C4-2B (cell line): ENCODE measurements around the gene PCSK5.

Experiments used
- ZFX ChIP-seq: fragments of 450-650 bp; IDR thresholded peaks from 2 replicates; pipeline ENCODE4 v1.6.1; 2017
- TF ChIP-seq, protein P1 (sequence below): fragments of 450-650 bp; conservative IDR thresholded peaks from 2 replicates; pipeline ENCODE4 v1.5.1; 2017; ENCODE audit warnings: mild to moderate bottlenecking

DNA sequence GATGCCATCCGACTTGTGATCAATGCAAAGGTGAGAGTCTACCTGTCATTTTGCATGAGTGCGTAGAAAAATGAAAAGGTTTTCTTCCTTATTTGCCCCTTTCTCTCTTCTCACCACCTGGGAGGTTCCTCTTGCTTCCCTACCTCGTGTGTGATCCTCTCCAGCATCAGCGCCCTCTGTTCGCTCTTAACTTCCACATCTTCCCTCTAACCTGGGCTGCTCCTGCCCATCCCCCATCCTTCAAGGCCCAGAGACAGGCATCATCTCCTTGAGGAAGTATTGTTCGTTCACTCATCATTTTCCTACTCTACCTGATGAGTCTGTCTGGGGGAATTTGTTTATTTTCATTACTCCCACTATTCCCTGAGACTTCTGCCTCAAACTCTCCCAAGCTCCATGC, 447.9 kb downstream of the PCSK5 start:
- no peak for TF ChIP-seq ZFX
- TF ChIP-seq, protein P1, sequence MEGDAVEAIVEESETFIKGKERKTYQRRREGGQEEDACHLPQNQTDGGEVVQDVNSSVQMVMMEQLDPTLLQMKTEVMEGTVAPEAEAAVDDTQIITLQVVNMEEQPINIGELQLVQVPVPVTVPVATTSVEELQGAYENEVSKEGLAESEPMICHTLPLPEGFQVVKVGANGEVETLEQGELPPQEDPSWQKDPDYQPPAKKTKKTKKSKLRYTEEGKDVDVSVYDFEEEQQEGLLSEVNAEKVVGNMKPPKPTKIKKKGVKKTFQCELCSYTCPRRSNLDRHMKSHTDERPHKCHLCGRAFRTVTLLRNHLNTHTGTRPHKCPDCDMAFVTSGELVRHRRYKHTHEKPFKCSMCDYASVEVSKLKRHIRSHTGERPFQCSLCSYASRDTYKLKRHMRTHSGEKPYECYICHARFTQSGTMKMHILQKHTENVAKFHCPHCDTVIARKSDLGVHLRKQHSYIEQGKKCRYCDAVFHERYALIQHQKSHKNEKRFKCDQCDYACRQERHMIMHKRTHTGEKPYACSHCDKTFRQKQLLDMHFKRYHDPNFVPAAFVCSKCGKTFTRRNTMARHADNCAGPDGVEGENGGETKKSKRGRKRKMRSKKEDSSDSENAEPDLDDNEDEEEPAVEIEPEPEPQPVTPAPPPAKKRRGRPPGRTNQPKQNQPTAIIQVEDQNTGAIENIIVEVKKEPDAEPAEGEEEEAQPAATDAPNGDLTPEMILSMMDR = no peak
